HFFc6 (cell line): ENCODE measurements around the gene PLEK2. TPM values are rescaled to one million over a fixed set of nuclear protein-coding genes. Genes with fewer than 3 reads are reported as not detected.

Experiments used
- DNase-seq: peaks from one replicate; pipeline ENCODE4 v3.0.0-alpha.2; 2018
- H3K27ac Mint-ChIP-seq: 2 replicates; pipeline ENCODE4 v1.8.0; 2020; ENCODE audit warnings: mild to moderate bottlenecking, mixed read lengths
- H3K27me3 Mint-ChIP-seq: 2 replicates; pipeline ENCODE4 v1.8.0; 2021; ENCODE audit warnings: mild to moderate bottlenecking, moderate library complexity, mixed read lengths; ENCODE audit not compliant: insufficient read depth
- H3K36me3 Mint-ChIP-seq: 2 replicates; pipeline ENCODE4 v1.8.0; 2021; ENCODE audit warnings: low read depth, mixed read lengths
- H3K4me1 Mint-ChIP-seq: 2 replicates; pipeline ENCODE4 v1.8.0; 2020; ENCODE audit warnings: low read depth, mixed read lengths
- H3K4me3 Mint-ChIP-seq: 2 replicates; pipeline ENCODE4 v1.8.0; 2020; ENCODE audit warnings: mild to moderate bottlenecking, moderate library complexity, mixed read lengths
- H3K9me3 Mint-ChIP-seq: 2 replicates; pipeline ENCODE4 v1.8.0; 2020; ENCODE audit warnings: mild to moderate bottlenecking, mixed read lengths
- CTCF ChIP-seq: fragments of 200-600 bp; sonication (generic); IDR thresholded peaks from 2 replicates; pipeline ENCODE4 v1.5.0; 2021; ENCODE audit warnings: antibody characterized with exemption, mild to moderate bottlenecking
- total RNA-seq, 6 experiments: library from RNA; stranded (reverse); fragmentation: NEBNext Ultra II Directional; extraction: Animal tissue kit (Norgen Biotek cat#: 25700); gene quantifications; 2 replicates in 1 of 6; 3 replicates in 5 of 6; pipeline ENCODE4 v1.2.3, GENCODE V29; 2021

The PLEK2 gene
- total RNA-seq, 6 experiments from 2014 or later: 8.7 to 23.8 (median 19.5) TPM

- Mint-ChIP-seq H3K27me3 (peaks cover 5% of the 10 kb centered on the region), H3K9me3 (no peaks in the 10 kb centered on the region), H3K27ac (no peak overlapping the region), H3K4me3 (no peak overlapping the region), H3K4me1 (peaks cover 16% of the 10 kb centered on the region), H3K36me3 (no peaks in the 10 kb centered on the region)
- DNase-seq: no peak
- TF ChIP-seq CTCF: no peak
Observed at GRCh38 chr14:67421356-67422224, 9.6 kb upstream of the PLEK2 start.

- TF ChIP-seq CTCF: peak; percentile 76
- no peaks in the 10 kb centered on the region for H3K9me3 Mint-ChIP-seq
- peaks cover 2% of the 10 kb centered on the region for H3K27me3 Mint-ChIP-seq
- H3K4me1 Mint-ChIP-seq: peaks cover 16% of the 10 kb centered on the region
- no peak overlapping the region for H3K27ac Mint-ChIP-seq
- DNase-seq: no peak
- no peaks in the 10 kb centered on the region for H3K36me3 Mint-ChIP-seq
- no peak overlapping the region for H3K4me3 Mint-ChIP-seq
Observed at GRCh38 chr14:67420102-67420739, 8.3 kb upstream of the PLEK2 start.

GRCh38 chr14:67418401-67419191, 6.6 kb upstream of the PLEK2 start:
- DNase-seq: peak; percentile 20
- H3K4me3 Mint-ChIP-seq: no peak overlapping the region
- TF ChIP-seq CTCF: no peak
- H3K27ac Mint-ChIP-seq: no peak overlapping the region
- peaks cover 1% of the 10 kb centered on the region; the same call in 1 of the 2 replicates for H3K27me3 Mint-ChIP-seq
- no peaks in the 10 kb centered on the region for H3K36me3 Mint-ChIP-seq
- H3K9me3 Mint-ChIP-seq: no peaks in the 10 kb centered on the region
- H3K4me1 Mint-ChIP-seq: peaks cover 29% of the 10 kb centered on the region

GRCh38 chr14:67417633-67418032, 5.7 kb upstream of the PLEK2 start:
- H3K27me3 Mint-ChIP-seq: peaks cover 1% of the 10 kb centered on the region; the same call in 1 of the 2 replicates
- TF ChIP-seq CTCF: no peak
- H3K36me3 Mint-ChIP-seq: no peaks in the 10 kb centered on the region
- no peak for DNase-seq
- H3K9me3 Mint-ChIP-seq: no peaks in the 10 kb centered on the region
- peaks cover 34% of the 10 kb centered on the region for H3K4me1 Mint-ChIP-seq
- no peak overlapping the region for H3K27ac Mint-ChIP-seq
- no peak overlapping the region for H3K4me3 Mint-ChIP-seq

GRCh38 chr14:67416810-67417209, 4.8 kb upstream of the PLEK2 start:
- peaks cover 1% of the 10 kb centered on the region; the same call in 1 of the 2 replicates for H3K27me3 Mint-ChIP-seq
- H3K9me3 Mint-ChIP-seq: no peaks in the 10 kb centered on the region
- H3K4me3 Mint-ChIP-seq: no peak overlapping the region
- H3K27ac Mint-ChIP-seq: no peak overlapping the region
- no peaks in the 10 kb centered on the region for H3K36me3 Mint-ChIP-seq
- no peak for TF ChIP-seq CTCF
- H3K4me1 Mint-ChIP-seq: peaks cover 40% of the 10 kb centered on the region
- no peak for DNase-seq
